Esophagus squamous epithelium (tissue), 4 donors: Measurements from ENCODE around the gene IFT43.

Experiments used
- CTCF ChIP-seq, 6 experiments: fragments of 450-650 bp in 4 of 6; fragments of 200-600 bp in 2 of 6; sonication (generic) in 2 of 6; IDR thresholded peaks; one replicate each; pipeline ENCODE4 v1.5.1; 2016 to 2019; ENCODE audit warnings: antibody characterized with exemption in 6 of 6, mild to moderate bottlenecking in 4 of 6, moderate library complexity in 4 of 6
- POLR2A ChIP-seq, 4 donors: fragments of 450-650 bp; IDR thresholded peaks; one replicate each; pipeline ENCODE4 v1.6.1; 2017; ENCODE audit warnings: antibody characterized with exemption in 4 of 4, mild to moderate bottlenecking in 4 of 4, moderate library complexity in 3 of 4

- no peak for TF ChIP-seq CTCF (IDR thresholded peaks at IDR 0.05)
- no peak for TF ChIP-seq POLR2A (IDR thresholded peaks at IDR 0.05)
Observed at GRCh38 chr14:75970989-75971388, 14.6 kb upstream of the IFT43 start.
